Muscle of leg (tissue), 11 donors: ENCODE data around the gene GRM5. TPM values are rescaled to one million over a fixed set of nuclear protein-coding genes. Genes with fewer than 3 reads are reported as not detected.

Experiments used
- DNase-seq: peaks from one replicate; pipeline ENCODE4 v3.0.0; 2013
- H3K27ac ChIP-seq: one replicate; pipeline ENCODE4 v1.5.1; 2013; ENCODE audit warnings: mild to moderate bottlenecking, low read length, control low read depth
- H3K27me3 ChIP-seq: one replicate; pipeline ENCODE4 v1.6.1; 2013; ENCODE audit warnings: low read length; ENCODE audit not compliant: control insufficient read depth, insufficient read depth
- H3K36me3 ChIP-seq: one replicate; pipeline ENCODE4 v1.6.1; 2013; ENCODE audit warnings: low read length; ENCODE audit not compliant: control insufficient read depth, insufficient read depth
- H3K4me1 ChIP-seq: one replicate; pipeline ENCODE4 v1.6.1; 2013; ENCODE audit warnings: low read length; ENCODE audit not compliant: control insufficient read depth, insufficient read depth
- H3K4me3 ChIP-seq: one replicate; pipeline ENCODE4 v1.5.1; 2013; ENCODE audit warnings: low read length, control low read depth
- H3K9me3 ChIP-seq: replicated peaks from 2 replicates; pipeline ENCODE4 v1.6.1; 2013; ENCODE audit warnings: low read depth, low read length; ENCODE audit not compliant: control insufficient read depth
- WGBS: methylation state at CpG from one replicate; pipeline ENCODE4 v1.1.5; 2013; ENCODE audit warnings: missing lambda C conversion rate; ENCODE audit not compliant: insufficient coverage; 5-methylcytosine and 5-hydroxymethylcytosine counted together
- polyA plus RNA-seq, 8 donors: library from polyadenylated mRNA; unstranded; fragments of 120-200 nt; gene quantifications; one replicate each; pipeline versions ENCODE4 v1.2.1 to v1.2.3, GENCODE V29; 2013; ENCODE audit warnings: inconsistent platforms in 1 of 8, low replicate concordance in 1 of 8; ENCODE audit not compliant: insufficient read length in 8 of 8, insufficient read depth in 1 of 8
- total RNA-seq: library from RNA; stranded (reverse); fragments of 120-200 nt; gene quantifications from one replicate; pipeline ENCODE4 v1.2.4, GENCODE V29; 2013

GRM5 gene
- total and polyA plus RNA-seq, 9 donors = 0.02 to 0.04 (median 0.03) TPM; not detected in 6

GRCh38 chr11:88520391-88520790 is 545.4 kb downstream of the GRM5 start:
- H3K9me3 ChIP-seq = no peaks in the 10 kb centered on the region
- H3K27me3 ChIP-seq = no peaks in the 10 kb centered on the region
- H3K27ac ChIP-seq = no peak overlapping the region
- H3K36me3 ChIP-seq = no peaks in the 10 kb centered on the region
- H3K4me1 ChIP-seq = no peaks in the 10 kb centered on the region
- DNase-seq = no peak
- no peak overlapping the region for H3K4me3 ChIP-seq

GRCh38 chr11:88515002-88515401 is 550.8 kb downstream of the GRM5 start:
- DNase-seq = no peak
- no CpG with 5 or more reads among the region's 4 CpGs for WGBS

GRCh38 chr11:88511006-88511405 is 554.8 kb downstream of the GRM5 start:
- no peak for DNase-seq
- peaks cover 38% of the 10 kb centered on the region for H3K27me3 ChIP-seq

More at GRCh38 chr11:88515002-88515401, 550.8 kb downstream of the GRM5 start:
- H3K4me1 ChIP-seq = no peaks in the 10 kb centered on the region
- H3K27ac ChIP-seq = no peak overlapping the region
- H3K36me3 ChIP-seq = no peaks in the 10 kb centered on the region
- H3K27me3 ChIP-seq = peaks cover 15% of the 10 kb centered on the region
- no peak overlapping the region for H3K4me3 ChIP-seq
- no peaks in the 10 kb centered on the region for H3K9me3 ChIP-seq

GRCh38 chr11:88508759-88509581 is 556.8 kb downstream of the GRM5 start:
- peak; percentile 54 for DNase-seq
- Histone ChIP-seq H3K27me3 (peaks cover 38% of the 10 kb centered on the region), H3K4me3 (peak overlapping the region; percentile 25), H3K4me1 (peaks cover 4% of the 10 kb centered on the region), H3K27ac (no peak overlapping the region), H3K9me3 (no peaks in the 10 kb centered on the region), H3K36me3 (no peaks in the 10 kb centered on the region)
- WGBS = under 1% methylated on average over 77 of the region's 84 CpGs

More at GRCh38 chr11:88511006-88511405, 554.8 kb downstream of the GRM5 start:
- Histone ChIP-seq H3K27ac (no peak overlapping the region), H3K4me1 (peaks cover 4% of the 10 kb centered on the region), H3K36me3 (no peaks in the 10 kb centered on the region), H3K9me3 (no peaks in the 10 kb centered on the region), H3K4me3 (no peak overlapping the region)
- WGBS = 56% methylated on average over 1 of the region's 1 CpG

GRCh38 chr11:88508418-88508758 is 557.4 kb downstream of the GRM5 start:
- Histone ChIP-seq H3K4me1 (peaks cover 4% of the 10 kb centered on the region), H3K4me3 (no peak overlapping the region), H3K9me3 (no peaks in the 10 kb centered on the region), H3K27me3 (peaks cover 38% of the 10 kb centered on the region), H3K27ac (no peak overlapping the region), H3K36me3 (no peaks in the 10 kb centered on the region)
- 23% methylated on average over 20 of the region's 23 CpGs for WGBS
- DNase-seq = peak; percentile 6

- Histone ChIP-seq H3K27ac (no peak overlapping the region), H3K4me3 (no peak overlapping the region), H3K36me3 (no peaks in the 10 kb centered on the region), H3K4me1 (peaks cover 4% of the 10 kb centered on the region), H3K27me3 (peaks cover 38% of the 10 kb centered on the region), H3K9me3 (no peaks in the 10 kb centered on the region)
- no peak for DNase-seq
- 88% methylated on average over 8 of the region's 11 CpGs for WGBS
Observed at GRCh38 chr11:88507771-88508417, 557.9 kb downstream of the GRM5 start.

GRCh38 chr11:88501541-88501940 is 564.2 kb downstream of the GRM5 start:
- no peak overlapping the region for H3K27ac ChIP-seq
- no peaks in the 10 kb centered on the region for H3K36me3 ChIP-seq
- no CpG with 5 or more reads among the region's 2 CpGs for WGBS
- H3K27me3 ChIP-seq = no peaks in the 10 kb centered on the region
- no peaks in the 10 kb centered on the region for H3K9me3 ChIP-seq
- DNase-seq = no peak
- no peaks in the 10 kb centered on the region for H3K4me1 ChIP-seq
- no peak overlapping the region for H3K4me3 ChIP-seq

GRCh38 chr11:88495836-88496235 is 569.9 kb downstream of the GRM5 start:
- Histone ChIP-seq H3K36me3 (no peaks in the 10 kb centered on the region), H3K9me3 (no peaks in the 10 kb centered on the region), H3K27ac (no peak overlapping the region), H3K4me3 (no peak overlapping the region), H3K27me3 (no peaks in the 10 kb centered on the region), H3K4me1 (no peaks in the 10 kb centered on the region)
- WGBS = no CpG with 5 or more reads among the region's 2 CpGs
- DNase-seq = no peak

GRCh38 chr11:88494848-88495247 is 570.9 kb downstream of the GRM5 start:
- Histone ChIP-seq H3K27me3 (no peaks in the 10 kb centered on the region), H3K36me3 (no peaks in the 10 kb centered on the region), H3K9me3 (no peaks in the 10 kb centered on the region), H3K4me3 (no peak overlapping the region), H3K4me1 (no peaks in the 10 kb centered on the region), H3K27ac (no peak overlapping the region)
- no CpG with 5 or more reads among the region's 2 CpGs for WGBS
- no peak for DNase-seq

- no peaks in the 10 kb centered on the region for H3K4me1 ChIP-seq
- no peaks in the 10 kb centered on the region for H3K27me3 ChIP-seq
- H3K36me3 ChIP-seq = no peaks in the 10 kb centered on the region
- DNase-seq = no peak
- no peaks in the 10 kb centered on the region for H3K9me3 ChIP-seq
- no peak overlapping the region for H3K27ac ChIP-seq
- H3K4me3 ChIP-seq = no peak overlapping the region
Observed at GRCh38 chr11:88491674-88492073, 574.1 kb downstream of the GRM5 start.
